Activated effector memory CD4-positive, alpha-beta T cell treated with anti-CD3 and anti-CD28 coated beads, Interleukin-2, amount 50 U/mL, for 16 hours (primary cell): ENCODE data around the gene MFN1.

Experiments used
- DNase-seq: peaks from one replicate; pipeline ENCODE4 v3.0.0-alpha.2; 2020

Gene MFN1

DNA sequence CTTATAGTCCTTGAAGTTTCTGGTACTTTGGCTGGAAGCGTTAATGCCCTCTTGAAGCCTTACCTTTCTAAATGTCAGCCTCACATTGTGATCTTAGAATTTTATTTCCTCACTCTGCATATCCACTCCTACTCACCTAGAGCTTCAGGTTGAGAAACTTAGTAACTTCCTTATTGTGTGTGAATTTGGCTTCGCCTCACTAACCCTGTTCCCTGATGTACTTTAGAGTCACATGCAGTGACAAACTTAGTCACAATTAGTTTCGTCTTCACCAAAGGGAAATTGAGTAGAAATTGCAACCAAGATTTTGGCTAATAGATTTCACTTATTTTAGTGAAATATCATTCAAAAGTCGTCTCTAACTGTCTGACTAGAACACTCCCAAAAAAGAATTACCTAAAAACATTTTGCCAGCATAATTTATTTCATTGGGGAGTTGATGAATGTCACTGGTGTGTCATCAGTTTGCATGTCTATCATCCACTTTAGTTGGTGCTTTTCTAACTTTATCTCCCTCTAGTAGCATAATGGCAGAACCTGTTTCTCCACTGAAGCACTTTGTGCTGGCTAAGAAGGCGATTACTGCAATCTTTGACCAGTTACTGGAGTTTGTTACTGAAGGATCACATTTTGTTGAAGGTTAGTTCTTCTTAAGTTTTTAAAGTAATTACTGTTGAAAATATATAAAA, 960 bp downstream of the MFN1 start:
- no peak for DNase-seq

DNA sequence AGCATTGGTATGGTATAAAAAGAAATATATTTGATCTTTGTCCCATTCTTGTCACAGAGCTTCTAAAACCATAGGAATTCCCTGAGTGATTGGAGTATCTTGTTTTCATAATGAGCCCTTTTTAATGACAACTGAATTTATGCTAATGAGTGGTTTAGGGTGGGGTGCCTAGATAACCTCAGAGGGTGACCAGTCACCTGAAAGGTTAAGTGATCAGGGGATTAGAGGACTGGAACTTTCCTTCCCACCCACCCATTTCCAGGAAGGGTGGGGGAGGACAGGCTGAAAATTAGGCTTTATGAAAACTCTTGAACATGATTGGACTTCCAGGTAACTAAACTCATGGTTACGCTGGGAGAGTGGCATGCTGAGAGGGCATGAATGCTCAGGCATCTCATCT, 8.5 kb downstream of the MFN1 start:
- no peak for DNase-seq

DNA sequence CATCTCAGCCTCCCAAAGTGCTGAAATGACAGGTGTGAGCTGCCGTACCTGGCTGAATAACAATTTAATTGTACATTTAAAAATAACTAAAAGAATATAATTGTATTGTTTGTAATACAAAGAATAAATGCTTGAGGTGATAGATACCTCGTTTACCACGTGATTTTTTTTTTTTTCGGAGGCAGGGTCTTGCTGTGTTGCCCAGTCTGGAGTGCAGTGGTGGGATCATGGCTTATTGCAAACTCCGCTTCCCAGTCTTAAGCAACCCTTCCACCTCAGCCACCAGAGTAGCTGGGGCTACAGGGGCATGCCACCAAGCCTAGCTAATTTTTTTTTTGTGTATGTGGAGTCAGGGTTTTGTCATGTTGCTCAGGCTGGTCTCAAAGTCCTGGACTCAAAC, 15.8 kb downstream of the MFN1 start:
- DNase-seq = no peak

DNA sequence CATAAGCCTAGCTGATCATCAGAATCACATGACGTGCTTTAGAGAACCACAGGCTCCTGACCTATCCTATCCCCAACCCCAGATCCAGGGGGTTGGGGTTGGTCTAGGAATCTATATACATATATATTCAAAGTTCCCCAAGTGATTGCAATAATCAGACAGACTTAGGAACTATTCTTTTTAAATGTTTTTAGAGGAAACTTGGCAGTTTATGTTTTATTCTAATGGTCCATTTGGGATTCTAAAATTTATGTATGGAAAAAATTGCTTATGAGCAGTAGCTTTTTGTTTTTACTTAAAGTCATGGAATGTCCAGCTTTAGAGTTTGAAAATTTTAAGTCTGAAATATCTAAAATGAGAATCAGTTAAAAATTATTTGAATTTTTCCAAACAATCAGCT, 22.1 kb downstream of the MFN1 start:
- DNase-seq = no peak

DNA sequence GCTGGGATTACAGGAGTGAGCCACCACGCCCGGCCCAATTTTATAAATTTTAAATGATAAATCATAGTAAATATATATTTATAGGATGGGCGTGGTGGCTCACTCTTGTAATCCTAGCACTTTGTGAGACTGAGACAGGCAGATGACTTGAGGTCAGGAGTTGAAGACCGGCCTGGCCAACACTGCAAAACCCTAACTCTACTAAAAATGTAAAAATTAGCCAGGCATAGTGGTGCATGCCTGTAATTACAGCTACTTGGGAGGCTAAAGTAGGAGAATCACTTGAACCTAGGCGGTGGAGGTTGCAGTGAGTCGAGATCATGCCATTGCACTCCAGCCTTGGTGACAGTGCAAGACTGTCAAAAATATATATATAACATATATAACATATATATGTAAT, 26.4 kb downstream of the MFN1 start:
- no peak for DNase-seq

DNA sequence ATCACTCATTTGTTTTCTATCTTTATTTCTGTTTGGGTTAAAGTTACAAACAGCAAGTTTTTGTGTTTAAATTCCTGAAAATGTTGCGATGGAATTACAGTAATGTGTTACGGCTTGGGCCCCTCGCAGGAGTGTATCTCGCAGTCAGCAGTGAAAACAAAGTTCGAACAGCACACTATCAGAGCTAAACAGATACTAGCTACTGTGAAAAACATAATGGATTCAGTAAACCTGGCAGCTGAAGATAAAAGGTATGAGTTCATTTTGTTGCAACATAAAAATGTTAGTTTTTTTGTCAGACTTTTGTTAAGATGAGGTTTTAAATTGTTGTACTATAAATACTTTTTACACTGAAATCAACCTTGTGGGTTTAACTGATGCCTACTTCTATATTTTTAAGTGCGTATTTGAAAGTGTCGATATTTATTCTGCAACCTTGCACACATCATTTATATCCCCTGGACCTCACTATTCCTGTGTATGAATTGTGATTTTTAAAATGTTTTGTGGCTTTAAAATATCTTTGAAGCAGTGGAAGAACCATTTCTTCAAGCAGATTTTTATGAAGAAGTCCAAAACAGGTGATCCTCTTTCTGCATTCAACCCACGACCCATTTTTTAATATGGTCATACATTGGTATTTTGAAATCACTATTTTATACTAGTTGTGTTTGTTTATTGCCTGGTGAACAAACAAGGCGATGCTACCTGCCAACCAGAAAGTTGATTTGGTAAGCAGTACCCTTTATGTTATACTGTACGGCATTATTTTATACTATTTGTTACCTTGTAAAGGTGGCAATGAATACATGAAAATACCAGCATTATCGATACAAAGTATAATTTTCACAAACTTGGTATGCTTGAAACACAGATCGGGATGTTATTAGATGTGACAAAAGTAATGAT, 27.8 kb downstream of the MFN1 start:
- DNase-seq = no peak

DNA sequence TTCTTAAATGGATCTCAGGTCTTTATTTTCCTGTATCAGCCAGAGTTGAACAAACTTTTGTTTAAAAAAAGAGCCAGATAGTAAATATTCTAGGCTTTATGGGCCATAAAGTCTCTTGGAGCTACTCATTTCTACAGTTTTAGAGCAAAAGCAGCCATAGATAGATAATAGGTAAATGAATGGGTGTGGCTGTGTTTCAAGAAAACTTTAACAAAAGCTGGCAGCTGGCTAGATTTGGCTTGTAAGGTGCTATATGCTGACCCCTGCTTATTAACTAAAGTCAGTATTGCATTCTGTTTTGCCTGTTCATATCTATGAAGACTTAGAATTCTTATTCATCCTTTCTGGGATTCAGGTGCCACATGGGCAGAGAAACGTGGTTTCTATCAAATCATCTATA, 29.0 kb downstream of the MFN1 start:
- DNase-seq = no peak

DNA sequence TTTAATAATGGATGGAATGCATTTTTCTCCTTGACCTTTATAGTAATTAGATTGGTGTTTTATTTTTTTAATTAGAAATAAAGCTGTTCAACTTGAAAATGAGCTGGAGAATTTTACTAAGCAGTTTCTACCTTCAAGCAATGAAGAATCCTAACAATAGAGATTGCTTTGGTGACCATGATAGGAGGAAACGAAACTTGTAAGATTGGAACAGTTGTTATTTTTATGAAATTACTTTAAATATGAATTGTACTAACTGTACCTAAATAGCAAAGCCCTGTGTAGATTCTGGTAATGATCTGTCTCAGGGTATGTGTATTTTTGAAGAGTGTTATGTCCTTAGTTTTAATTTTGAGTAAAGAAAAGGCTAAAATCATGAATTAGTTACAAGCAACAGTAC, 44.4 kb downstream of the MFN1 start:
- no peak for DNase-seq

DNA sequence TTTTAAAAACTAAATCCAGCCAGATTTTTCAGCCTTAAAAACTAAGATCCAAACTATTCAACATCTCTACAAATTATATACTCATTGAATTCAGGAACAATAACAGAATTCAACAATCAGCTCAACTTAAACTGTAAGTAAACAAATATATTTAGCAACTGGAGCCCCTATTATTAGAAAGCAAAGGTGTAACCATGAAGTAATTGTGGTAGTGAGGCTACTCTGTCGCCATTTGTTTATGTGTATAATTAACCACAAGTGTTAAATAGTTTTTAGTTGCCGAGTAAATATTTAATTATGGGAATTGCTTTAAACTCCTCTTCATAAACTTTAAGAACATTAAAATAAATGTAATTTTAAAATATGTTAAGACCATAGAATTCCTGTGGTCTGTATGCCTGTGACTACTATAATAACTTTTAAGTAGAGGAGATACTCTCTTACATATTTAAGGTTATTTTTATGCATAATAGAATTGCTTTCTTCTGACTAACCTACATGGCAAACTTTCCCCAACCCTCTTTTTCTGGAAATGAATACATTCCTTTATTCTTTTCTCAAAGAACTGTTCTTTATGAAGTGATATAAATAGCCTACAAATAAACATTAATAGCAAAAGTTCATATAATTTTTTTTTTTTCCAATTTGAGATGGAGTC, 51.2 kb downstream of the MFN1 start:
- no peak for DNase-seq

DNA sequence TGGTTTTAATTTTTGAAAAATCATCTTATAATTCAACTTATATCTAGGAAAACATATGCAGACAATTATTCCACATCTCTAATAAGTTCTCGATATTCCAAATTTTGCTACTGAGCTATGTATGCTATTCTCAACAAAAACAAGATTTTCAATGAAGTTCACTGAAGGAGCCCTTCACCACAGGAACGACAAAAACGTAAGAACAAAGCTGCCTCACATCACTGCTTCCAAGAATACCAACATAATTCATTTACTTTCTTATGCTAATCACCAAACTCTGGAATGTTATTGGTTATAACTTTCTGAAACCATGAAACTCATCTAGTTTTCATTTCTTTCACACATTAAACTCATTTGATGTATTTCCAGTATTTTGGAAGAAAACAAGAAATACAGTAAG, 54.1 kb downstream of the MFN1 start:
- no peak for DNase-seq

DNA sequence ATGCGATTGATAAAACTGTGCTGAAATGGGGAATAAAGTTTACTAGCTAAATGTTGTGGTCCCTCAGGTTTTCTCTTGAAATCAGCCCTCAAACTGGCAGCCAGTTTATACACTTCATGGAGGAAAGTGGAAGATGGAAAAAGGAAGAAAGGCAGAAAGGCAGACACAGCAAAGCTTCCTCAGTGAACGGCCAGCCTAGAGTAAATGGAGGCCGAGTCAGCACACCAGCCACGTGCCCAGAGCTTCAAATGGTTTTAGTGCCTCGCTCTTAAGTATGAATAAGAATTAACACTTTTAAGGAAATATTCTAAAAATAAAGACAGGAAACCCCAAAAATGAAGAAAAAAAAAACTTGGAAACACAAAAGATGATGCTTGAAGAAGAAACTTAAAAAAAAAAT, 55.5 kb downstream of the MFN1 start:
- DNase-seq = no peak

DNA sequence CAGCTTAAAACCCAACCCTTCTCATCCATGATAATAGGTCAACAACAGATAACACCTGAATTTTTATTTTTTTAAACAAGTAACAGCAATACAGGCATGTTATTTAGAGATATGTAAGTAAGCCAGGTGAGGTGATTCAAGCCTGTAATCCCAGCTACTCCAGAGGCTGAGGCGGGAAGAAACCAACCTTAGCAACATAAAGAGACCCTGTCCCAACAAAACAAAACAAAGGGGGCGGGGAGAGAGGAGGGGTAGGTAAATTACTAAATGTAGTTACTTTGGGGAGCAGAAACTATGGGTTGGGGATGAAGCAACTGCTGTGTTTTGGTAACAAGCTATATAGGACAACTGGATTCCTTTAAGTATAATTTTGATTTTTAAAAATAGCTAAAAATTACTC, 56.8 kb downstream of the MFN1 start:
- DNase-seq = no peak

DNA sequence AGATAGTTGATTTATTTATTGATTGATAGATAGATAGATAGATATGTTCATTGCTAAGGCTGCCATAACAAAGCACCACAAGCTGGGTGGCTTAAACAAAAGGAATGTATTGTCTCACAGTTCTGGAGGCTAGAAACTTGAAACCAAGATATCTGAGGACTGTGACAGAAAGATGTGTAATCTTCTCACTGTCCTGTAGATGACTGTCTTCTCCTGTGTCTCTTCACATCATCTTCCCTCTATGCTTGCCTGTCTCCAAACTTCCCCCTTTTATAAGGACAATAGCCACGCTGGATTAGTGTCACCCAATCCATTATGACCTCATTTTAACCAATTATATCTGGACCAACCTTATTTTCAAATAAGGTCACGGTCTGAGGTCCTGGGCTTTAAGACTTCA, 62.8 kb downstream of the MFN1 start:
- DNase-seq = no peak

DNA sequence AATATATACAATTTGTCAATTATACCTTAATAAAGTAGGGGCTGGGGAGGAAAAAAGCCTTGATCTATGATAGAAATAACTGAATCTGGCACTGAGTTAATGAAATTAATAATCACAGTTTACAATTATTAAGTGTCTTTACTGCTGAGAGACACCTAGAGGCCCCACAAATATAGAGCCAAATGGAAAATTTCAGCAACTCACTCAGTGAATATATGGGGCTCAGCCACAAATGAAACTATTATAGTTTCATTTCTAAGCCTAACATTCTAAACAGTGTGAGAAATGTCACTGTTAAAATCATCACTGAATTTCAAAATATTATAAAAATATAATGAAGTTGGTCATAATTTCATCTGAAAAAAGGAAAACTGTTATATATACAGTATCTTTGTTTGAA, 63.5 kb downstream of the MFN1 start:
- no peak for DNase-seq

DNA sequence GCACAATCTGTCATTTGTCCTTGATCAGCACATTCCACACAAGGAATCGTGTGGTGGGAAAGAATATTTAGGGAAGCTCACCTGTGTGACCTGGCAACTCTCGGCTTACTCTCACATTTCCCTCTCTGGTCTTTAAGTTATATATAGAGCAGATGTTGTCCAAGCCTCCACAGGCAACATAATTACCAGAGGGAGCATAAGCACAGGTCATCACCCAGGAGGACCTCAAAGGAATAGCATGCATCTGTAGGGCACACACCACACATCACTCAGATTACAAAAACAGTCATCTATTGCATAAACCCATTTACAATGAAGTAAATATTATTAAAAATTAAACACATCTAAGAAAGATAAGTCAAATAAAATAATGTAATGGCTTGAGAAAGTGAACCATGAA, 67.3 kb downstream of the MFN1 start:
- no peak for DNase-seq

DNA sequence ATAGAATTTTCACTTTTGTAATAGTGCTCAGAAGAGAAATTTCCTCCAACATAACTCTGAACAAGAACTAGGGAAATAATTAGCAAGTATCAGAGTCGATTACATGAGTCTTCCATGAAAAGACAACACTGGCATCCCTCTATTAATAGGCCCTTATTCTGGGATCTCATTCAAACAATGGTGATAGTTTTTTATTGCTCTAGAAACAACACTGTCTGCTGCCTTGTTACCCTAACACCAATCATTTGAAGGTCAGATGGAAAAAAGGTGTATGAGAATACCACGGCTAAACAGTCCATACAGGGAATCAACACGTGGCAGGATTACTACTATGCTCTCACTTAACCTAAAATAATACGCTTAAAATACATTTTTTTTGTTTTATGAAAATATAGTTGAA, 67.9 kb downstream of the MFN1 start:
- DNase-seq = no peak

DNA sequence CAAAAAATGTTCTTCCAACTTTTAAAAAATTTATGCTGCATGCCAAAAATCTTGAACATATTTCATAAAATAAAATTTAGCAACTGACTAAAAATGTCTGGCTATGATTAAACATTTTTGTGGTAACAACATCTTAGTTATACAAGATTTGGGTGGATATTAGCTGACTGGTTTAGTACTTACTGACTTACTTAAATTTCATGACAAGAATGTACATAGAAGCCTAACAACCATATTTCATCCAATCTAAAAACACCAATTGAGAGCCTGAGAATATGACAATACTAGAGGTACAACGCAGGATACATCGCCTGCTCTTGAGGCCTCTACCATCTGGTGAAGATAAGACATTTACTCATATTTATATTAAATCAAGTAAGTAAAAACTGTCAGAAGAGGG, 69.2 kb downstream of the MFN1 start:
- no peak for DNase-seq

DNA sequence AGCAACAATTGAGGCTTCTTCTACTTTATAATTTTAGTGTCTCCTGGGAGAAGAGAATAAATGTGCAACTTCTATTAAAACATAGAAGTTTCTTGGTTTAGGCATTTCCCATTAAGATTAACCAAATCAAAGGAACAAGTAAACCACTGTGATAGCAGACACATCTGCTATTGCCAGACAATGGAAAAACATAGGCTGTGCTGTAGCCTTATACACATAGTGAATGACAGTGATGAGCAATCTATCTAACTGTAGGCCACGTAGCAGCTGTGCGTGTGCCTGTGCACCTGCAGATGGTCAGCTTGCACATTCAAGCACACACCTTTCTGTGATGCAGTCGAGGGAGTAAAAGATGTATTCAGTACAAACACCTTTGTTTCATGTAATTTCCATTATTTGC, 71.1 kb downstream of the MFN1 start:
- DNase-seq = no peak

DNA sequence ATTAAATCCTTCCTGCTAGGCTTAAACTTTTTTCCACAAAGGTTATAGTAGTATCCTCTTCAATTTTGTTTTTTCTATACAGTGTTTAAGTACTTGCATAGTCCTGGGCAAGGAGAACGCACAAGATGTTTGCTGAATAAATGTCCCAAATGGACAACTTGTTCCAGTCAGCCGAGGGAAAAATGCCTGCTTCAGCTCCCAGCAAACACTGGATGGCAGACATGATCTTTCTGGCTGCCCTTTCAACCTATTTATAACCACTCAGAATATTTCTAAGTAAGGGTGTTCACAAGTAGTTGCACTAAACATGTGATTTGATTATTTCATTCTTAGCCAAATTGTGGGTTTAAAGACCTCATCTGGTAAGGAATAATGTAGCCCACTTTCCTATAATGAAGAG, 74.0 kb downstream of the MFN1 start:
- DNase-seq = no peak

DNA sequence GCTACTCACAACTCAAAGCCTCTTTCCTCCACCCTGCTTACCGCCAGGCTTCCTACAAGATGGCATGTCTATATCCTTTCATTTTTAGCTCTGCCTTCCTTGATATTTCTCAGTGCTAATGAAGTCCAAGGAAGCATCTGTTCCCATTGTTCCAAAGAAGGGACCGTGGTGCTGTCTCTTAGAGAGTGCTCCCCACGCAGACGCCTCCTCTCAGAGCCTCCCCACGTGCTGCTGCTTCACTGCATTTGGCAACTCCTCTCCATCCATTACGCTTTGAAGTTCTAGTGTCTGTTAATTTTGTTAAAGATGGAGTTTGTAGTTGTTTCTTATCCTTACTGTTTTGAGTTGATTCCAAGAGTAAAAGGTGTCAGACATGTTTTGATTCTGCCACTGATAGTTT, 77.6 kb downstream of the MFN1 start:
- DNase-seq = no peak

DNA sequence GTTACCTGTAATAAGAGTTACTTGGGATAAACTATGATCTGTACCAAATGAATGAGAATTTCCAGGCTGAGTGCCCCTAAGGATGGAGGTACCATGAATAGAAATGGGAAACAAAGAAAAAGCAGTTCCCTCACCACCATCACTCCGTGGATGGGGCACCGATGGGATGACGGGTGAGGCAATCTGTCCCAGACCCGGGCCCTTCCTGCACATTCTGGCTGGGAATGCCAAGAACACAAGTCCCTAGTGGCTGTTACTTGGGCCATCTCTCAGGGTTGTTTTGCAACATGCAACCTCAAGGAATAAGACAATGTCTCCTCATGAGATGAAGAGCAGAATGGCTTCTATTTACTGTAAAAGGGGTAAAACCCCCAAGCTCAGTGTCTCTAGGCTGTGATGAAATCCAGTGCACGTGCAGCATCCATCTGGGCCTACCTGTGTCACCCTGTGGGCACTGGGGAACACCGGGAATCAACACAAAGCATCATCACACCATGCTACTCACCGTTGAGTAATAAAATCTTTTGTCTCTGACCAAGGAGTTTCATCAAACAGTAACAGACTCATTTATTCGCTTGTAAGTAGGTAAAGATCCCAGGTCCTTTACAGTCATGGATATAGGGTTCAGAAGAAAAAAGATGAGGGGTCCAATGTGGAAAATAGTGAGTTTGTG, 81.5 kb downstream of the MFN1 start:
- no peak for DNase-seq

DNA sequence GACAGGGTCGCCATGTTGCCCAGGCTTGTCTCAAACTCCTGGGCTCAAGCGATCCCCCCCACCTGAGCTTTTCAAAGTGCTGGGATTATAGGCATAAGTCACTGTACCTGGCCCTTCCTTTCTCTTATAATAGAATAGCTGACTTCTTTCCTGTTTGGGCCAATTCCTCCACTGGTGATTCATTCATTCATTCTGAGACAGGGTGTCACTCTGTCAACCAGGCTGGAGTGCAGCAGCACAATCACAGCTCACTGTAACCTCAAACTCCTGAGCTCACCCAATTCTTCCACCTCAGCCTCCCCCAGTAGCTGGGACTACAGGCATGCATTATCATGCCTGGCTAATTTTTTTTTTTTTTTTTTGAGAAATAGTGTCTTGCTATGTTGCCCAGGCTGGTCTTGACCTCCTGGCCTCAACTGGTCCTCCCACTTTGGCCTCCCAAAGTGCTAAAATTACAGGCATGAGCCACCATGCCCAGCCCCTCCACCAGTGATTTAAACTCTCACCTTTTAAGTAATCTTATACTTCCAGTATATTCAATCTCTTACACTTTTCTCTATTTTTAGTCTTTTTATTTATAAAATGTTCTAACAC, 82.9 kb downstream of the MFN1 start:
- no peak for DNase-seq

DNA sequence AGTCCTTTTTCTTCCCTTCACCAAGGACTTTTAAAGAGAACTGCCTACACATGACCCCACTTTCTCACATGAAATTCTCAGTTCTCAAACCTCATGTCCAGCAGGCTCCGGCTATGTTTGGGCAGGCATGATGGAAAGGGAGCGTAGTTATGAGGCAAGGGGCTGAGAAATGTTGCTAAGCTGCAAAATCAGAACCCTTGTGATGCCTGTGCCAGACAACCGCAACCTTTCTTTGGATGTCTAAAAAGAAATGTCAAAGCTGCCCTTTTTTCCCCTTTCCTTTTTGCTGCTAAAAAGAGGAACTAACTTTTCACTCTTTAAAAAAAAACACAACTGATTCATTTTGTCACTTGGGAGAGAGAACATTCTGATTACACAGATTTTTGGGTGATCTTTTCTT, 84.5 kb downstream of the MFN1 start:
- no peak for DNase-seq
